NCI-H748 (cell line): ENCODE data around the gene CPXM2.

Experiments
- DNase-seq: peaks from one replicate; lab custom pipeline; 2025; ENCODE audit not compliant: unreplicated experiment; lab: John Stamatoyannopoulos, UW

CPXM2 gene

DNA sequence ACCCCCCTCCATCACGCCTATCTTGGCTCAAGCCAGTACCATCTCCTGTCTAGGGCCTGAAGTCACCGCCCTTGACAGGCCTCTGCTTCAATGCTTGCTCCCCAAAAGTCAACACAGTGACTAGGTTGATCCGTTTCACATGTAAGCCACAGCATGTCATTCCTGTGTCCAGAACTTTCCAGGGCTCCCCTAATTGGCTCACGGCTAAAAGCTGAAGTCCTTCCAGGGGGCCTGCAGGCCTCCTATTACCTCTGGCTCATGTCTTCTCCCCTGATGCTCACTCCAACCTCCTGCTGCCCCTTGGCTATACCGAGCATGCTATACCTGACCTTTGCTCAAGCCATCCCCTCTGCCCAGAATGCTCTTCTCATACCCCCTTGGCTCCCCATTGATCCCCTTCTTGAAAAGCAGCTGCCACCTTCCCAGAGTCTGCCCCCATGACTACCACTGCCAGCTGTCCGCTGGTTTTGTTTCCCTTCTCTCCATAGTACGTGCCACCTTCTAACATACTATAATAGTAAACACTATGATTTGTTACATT lies 39.1 kb downstream of the CPXM2 start:
- DNase-seq: no peak

DNA sequence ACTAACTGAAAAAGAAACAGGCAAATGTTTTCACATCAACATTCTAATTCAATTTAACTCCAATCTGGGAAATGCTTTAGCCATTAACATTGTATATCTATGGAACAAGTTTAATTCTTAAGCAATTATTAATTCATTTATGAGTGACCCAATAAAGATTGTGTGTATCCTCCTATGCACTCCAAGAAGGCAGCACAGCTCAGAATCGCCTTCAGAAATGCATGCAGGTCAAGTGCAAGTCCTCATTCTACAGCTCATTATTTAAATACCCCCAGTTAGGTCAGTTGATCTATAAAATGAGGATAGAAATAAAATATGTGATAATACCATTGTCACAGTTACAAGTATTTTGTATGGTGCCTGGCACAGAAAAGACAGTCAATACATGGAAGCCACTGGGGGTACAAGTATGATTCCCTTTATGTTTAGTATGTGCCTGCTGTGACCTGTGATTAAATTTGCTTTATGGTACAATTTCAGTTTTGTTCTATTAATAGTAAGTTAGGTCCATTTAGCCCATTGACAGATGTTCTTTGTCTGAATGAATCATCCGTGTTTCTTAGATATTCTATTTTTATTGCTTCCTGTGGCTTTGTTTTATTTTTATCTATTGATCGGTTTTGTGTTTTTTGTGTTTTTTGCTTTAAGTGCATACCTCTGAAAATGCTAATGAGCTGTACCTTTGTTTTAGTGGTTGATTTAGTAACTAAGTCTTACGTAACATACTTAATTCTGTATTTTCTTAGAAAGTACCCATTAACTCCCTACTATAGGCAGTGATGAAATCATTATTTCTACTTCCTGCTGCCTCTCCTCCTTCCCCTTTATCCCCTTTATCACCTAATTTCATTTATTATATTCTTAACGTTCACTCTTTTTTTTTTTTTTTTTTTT lies 42.8 kb downstream of the CPXM2 start:
- DNase-seq: peak; percentile 22

DNA sequence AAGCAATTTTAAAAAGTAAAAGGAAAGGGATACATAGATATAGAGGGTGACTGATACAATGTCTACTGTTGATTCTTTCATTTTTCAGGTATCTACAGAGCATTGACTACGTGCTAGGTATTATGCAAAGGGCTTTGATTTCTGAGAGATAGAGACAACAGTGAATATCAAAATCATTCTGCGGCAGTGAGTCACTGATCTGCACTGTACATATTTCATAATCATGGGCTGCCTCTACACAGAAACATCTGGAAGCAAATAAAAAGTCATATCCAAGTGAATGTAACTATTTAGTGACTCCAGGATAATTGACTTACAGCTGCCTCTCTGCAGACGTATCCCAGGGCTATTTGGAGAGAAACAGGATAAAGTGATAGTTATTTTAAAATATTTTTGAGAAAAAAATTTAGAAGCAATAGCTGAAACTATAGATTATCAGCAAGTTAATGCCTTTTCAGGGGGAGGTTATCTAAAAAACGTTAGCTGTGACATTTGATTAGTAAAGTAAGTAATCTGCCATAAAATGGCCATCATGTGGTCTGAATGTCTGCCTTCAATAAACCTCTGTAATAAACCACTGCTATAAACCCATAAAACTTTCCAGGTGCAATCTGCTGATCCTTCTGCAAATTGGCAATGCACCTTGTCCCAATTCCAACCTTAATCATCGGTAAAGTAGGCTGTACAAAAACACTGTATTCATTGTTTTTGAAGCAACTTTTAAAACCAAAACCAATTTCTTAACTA lies 43.7 kb downstream of the CPXM2 start:
- DNase-seq: no peak

DNA sequence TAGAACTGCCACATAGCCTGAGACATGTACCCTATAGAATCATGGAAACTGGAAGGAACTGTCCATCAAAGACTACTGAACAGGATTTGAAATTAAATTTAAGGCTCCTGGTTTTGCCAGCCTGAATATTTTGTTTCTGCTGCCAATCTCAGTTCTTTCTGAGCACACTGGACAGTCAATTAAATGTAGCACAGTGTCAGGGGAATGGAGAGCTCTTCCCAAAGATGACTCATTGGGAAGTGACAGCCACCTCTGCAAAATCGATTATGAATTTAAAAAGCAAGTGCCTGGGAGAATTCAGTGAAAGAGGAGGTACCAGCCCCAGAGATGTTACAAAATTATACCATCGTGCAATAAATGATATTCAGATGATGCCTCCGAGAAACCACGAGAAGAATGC lies 47.8 kb downstream of the CPXM2 start:
- no peak for DNase-seq

DNA sequence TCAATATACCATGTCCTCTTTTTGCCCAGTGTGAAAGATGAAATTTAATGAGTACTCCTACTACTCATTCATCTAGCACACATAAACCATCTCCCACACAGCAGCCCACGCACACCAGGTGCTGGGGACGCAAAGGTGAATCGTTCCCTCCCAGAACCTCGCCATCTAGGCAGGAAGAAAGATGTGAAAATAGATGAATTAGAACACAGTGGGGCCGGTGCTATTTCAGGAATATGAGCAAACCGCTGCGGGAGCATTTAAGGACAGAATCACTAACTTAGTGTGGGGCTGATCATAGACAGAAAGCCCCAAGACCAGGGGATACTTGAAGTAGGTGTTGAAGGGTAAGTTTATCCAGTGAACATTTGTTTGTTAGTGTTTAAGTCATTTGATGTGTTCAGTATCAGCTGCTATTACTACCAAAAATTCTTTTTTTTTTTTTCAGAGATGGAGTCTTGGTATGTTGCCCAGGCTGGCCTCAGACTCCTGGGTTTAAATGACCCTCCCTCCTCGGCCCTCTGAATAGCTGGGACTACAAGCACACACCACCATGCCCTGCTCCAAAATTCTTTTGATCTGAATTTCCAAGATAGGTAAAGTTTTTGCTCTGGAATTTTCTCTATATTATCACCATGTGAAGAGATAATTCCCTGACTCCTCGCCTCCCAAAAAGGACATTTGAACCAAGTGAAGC lies 48.8 kb downstream of the CPXM2 start:
- DNase-seq: no peak

DNA sequence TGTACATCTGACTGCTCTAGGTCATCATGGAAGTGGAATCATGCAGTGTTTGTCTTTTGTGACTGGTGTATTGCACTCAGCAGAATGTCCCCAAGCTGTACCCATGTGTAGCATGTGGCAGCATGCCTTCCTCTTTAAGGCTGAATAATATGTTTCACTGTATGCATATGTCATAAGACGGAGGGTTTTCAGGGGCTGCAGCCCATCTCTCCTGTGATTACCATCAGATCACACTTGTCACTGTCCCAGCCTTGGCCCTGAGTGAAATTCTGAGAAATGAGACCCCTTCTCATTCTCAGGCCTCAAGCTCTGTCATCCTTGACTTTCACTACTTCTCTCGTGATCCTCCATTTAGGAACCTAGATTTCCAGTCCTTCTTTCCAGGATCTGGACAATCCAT lies 50.0 kb downstream of the CPXM2 start:
- DNase-seq: no peak

DNA sequence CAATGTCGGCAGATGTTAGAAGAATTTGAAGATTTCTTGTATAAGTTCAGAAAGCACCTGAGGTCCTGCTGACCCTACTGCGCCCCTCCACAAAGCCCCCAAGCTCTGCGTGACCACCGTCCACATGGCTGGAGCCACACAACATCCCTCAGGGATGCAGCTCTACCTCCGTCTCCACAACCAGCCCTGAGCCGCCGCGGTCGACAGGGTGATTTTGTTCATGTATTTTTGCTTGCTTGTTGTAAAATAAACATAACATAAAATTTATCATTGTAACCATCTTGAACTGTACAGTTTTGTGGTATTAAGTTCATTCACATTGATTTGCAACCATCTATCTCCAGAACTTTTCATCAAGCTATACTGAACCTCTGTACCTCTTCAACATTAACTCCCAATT lies 50.5 kb downstream of the CPXM2 start:
- DNase-seq: no peak

DNA sequence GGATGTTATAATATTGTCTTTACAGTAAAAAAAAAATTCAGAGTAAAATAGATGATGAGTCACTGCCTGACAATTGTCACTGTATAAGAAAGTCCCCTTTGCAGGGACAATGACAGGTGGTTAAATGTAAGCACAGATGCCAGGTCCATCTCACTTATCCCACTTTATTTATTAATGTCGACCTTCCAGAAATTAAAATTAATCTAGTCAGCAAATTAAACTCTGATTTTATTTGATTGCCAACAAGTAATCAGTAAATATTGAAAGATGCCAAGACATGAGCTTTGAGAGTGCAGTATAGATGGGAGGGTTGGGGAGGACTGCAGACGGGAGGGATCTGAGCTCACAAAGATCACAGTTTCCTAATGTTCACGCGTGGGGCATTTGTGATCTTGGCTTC lies 50.9 kb downstream of the CPXM2 start:
- no peak for DNase-seq

DNA sequence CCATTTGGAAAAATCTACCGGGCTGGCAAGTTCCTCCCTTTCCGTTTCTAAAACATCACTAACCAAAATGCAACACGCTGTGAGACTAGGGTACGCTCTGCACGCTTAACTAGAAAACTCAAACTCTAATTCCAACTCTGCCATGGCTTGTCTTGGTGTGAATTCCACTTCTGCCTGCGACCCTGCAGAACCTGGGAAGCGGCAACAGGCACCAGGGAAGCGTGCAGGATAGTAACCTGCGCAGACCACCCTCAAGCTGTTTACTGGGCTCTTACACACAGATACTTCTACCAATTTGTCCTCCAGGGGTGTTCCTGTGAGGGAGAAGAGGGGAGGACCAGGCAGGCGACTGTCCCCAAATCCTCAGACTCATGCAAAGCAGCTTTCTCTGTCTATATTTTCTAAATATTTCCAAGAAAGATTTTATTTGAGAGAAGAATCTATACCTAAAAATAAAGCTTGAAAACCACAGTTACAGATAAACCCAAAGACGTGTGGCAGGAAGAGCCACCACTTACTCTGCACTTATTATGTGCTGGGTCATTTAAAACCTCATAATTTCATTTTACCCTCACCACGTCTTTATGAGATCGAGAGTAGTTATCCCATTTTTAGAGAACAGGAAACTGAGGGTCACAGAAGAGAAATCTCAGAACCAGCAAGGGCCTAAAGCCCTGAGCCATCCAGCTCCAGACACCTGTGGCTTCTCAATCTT lies 52.9 kb downstream of the CPXM2 start:
- no peak for DNase-seq

DNA sequence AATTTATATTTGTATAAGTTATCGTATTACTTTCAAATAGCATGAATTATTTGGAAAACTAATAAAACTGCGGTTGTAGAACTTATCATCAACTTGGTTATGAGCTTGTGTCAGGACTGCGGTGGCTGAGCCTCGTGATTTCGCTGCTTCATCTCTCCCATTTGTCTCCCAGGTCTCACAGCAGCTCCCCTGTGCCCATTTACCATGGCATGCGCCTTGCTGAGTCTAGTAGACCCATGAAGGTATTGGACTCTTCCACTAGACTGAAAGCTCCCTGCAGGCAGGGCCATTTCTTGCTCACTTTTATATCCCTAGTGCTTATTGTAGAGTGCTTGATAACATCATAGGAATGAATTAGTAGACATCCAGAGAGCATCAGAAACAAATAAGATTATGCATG lies 53.9 kb downstream of the CPXM2 start:
- no peak for DNase-seq

DNA sequence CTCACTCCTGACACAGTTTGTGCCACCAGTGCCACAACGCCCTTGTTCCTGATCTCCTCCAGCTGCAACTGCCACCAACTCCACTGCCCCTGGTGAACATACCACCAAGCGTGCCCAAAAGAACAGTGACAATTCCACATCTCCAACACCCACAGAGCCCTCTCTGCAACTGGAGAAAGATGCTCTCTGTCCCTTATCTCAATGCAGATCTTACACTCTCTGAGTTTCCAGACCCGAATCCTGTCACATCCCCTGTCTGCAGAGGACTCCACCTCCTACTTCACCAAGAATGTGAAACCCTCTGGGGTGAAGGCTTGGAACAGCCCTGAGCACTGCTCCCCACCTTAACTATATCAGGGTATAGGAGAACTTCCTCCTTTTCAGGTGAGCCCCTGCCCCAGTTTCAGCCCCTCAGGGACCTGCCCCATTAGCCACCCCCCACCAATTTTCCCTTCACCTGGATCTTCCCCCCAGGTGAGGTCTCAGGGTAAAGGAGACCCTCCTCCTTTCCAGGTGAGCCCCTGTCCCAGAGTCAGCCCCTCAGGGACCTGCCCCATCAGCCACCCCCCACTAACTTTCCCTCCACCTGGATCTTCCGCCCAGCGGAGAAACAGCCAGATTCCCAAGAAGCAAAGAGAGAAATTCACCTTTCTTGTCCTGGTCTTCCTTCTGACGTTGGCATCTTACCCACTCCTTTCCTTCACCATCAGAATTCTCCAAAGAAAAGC lies 55.0 kb downstream of the CPXM2 start:
- no peak for DNase-seq

DNA sequence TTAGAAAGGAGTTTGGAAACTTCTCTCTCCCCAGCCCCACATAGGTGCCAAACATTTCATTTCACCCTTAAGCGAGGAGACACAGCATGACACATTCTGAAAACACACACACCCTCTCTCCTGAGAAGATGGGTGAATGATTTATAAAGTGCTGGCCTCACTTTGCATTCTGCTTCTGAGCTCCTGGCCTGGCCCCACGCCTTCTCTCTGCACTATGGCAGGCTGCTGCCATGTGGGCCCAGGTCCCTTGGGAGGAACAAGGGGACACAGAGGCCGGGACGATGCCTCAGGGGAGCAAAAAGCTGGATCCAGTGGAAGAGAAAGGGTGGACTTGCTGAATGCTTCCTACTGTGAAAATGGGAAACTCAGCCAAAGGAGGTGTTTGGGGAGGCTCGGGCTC lies 56.0 kb downstream of the CPXM2 start:
- no peak for DNase-seq

DNA sequence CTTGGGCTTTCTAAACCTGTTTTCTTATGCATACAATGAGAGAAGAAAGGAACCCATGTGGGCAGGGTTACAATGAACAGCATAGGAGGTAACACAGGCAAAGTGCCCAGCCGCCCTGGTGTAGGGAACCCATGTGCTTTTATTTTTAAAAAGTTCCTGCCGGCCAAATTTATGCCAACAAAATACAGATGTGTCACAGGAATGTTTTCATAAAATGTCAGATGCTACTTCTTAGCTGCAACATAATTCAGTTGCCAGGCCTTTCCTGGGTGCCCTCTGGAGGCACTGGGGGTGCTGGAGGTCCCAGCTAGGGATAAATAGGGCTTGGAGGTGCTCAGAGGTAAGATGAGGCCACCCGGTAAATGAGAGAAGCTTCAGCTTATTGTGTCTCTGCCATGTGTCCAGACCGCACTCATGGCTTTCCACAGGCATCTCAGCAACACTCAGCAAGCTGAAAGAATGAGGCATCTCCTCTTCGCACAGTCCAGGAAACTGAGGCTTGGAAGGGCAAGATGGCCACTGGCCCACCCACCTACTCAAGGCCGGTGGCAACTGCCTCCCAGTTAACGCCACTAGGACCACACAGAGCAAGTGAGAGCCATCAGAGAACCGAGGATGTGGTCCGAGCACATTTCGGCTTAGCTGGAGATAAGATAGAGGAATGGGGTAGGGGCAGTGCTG lies 58.3 kb downstream of the CPXM2 start:
- DNase-seq: no peak

DNA sequence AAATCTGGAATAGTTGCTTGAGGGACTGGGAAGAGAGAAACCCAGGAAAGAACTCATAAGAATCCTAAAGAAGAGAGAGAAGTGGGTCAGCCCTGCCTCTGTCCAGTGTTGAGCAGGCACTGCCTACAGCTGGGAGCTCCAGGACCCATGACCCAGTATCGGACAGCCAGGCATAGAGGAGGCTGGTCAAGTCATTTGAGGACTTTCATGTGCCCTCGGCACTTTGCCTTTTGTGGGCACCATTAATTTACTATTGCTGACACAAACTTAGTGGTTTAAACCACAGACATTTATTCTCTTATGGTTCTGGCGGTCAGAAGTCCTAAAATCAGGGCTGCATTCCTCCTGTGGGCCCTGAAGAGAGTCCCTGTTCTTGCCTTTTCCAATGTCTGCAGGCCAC lies 60.3 kb downstream of the CPXM2 start:
- DNase-seq: no peak

DNA sequence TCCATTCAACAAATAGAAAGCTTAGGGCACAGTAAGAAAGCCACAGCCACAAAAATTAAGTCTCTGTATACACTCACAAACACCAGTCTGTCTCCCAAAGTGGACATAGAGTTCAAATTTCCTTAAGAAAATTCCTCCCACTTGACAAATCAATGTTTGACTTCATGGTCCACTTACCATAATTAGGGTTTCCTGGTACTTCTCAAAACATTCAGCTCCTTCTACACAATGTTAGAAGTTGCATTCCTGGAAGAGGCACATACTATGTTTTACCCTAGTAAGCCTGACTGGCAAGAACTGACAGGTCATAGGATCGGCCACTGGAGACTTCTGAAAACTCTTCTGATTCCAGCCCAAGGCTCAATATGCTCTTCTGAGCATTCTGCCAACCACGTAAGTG lies 70.5 kb downstream of the CPXM2 start:
- DNase-seq: no peak

DNA sequence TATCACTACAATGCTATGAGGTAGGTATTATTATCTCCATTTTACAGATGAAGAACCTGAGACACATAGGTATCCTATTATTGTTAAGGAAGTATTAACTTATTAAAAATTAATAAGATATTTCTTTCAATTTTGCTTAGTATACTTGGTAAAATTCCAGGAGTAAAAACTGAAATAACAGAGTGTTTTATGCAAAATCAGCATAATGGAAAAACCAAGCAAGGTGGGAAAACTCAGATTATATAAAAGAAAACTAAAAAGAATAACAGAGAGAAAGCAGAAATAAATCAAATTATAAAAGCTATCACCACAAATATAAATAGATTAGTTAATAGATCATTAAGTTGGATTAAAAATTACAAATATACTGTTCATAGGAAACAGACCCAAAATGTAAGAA lies 82.0 kb downstream of the CPXM2 start:
- DNase-seq: no peak

DNA sequence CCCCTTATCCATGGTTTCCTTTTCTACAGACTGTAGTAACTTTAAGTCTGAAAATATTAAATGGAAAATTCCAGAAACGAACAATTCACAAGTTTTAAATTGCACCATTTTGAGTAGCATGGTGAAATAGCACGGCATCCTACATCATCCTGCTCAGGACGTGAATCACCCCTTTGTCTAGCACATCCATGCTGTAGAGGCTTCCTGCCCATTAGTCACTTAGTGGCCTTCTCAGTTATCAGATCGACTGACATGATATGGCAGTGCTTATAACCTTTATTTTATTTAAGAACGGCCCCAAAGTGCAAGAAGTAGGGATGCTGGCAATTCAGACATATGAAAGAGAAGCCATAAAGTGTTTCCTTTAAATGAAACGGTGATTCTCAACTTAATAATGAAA lies 82.7 kb downstream of the CPXM2 start:
- DNase-seq: no peak

DNA sequence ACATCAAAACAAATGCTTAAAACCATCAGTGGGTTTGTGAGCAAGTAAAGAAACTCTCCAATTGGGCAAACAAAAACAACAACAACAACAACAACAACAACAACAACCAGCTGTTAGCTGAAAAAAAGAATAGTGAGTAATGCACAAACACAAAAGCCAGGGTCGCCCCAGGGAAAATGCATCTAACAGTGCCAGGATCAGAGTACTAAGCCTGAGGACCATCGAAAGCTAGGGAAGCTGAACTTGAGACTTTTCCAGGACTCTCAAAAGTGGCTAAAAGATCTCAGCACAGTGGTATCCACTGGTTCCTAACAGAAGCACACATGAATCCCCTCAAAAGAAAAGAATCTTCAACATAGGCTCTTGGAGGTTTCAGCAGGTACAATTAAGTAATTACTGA lies 83.3 kb downstream of the CPXM2 start:
- no peak for DNase-seq

DNA sequence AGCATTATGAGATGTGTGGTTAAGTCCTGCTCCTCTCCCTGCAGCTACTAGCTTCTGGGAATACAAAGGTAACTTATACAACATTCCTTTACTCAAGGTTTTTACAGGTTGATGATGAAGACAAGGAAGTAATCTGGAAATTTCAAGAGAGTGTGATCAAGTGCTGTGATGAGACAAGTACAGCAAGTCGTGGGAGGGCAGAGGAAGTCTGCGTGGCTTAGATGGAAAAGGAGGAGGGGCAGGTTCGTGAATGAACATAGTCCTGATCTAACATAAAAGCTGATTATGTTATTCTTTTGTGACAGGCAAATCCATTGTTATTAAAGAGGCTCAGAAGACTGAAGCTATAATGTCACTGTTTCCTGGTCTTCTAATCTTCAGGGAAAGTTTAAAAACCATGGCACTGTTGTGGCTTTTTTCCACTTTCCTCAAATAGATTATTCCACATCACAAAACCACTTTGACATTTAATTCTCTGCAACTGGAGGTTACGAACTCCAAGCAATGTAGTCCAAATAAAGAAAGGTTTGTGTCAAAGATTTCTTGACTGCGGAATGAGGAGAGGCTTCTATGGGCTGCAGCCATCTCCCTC lies 84.1 kb downstream of the CPXM2 start:
- no peak for DNase-seq
